Small intestine (tissue), 7 donors: ENCODE measurements around the gene ENTPD8. TPM values are rescaled to one million over a fixed set of nuclear protein-coding genes. Genes with fewer than 3 reads are reported as not detected.
A peak's percentile ranks its signal among the peaks of the same experiment; 100 is the strongest.

Experiments used
- DNase-seq, 2 donors: peaks; one replicate each; pipeline versions ENCODE4 v3.0.0 to v3.0.0-alpha.2; 2013
- FAIRE-seq: peaks from 2 replicates; lab custom pipeline; 2012; peaks lifted over from hg19 to GRCh38; lab: Jason Lieb, UNC
- H3K27ac ChIP-seq, 3 donors: one replicate each; pipeline ENCODE4 v1.5.1; 2013; ENCODE audit warnings: low read length in 2 of 3, mild to moderate bottlenecking in 2 of 3, control low read depth in 1 of 3, inconsistent platforms in 1 of 3, low read depth in 1 of 3, moderate library complexity in 1 of 3
- H3K27me3 ChIP-seq, 3 donors: one replicate each; pipeline ENCODE4 v1.6.1; 2013; ENCODE audit warnings: low read length in 3 of 3, inconsistent platforms in 1 of 3; ENCODE audit not compliant: control insufficient read depth in 3 of 3, insufficient read depth in 3 of 3
- H3K36me3 ChIP-seq, 3 donors: one replicate each; pipeline ENCODE4 v1.6.1; 2013; ENCODE audit warnings: low read length in 3 of 3, inconsistent platforms in 1 of 3, low read depth in 1 of 3, mild to moderate bottlenecking in 1 of 3, moderate library complexity in 1 of 3; ENCODE audit not compliant: control insufficient read depth in 3 of 3, insufficient read depth in 2 of 3
- H3K4me1 ChIP-seq, 3 donors: one replicate each; pipeline ENCODE4 v1.6.1; 2013; ENCODE audit warnings: low read length in 2 of 3, inconsistent platforms in 1 of 3, low read depth in 1 of 3, mild to moderate bottlenecking in 1 of 3, moderate library complexity in 1 of 3; ENCODE audit not compliant: control insufficient read depth in 3 of 3, insufficient read depth in 2 of 3
- H3K4me3 ChIP-seq, 3 donors: one replicate each; pipeline ENCODE4 v1.5.1; 2013; ENCODE audit warnings: low read length in 3 of 3, control low read depth in 1 of 3, inconsistent platforms in 1 of 3, low read depth in 1 of 3, mild to moderate bottlenecking in 1 of 3, moderate library complexity in 1 of 3
- H3K9me3 ChIP-seq, 2 donors: one replicate each; pipeline ENCODE4 v1.6.1; 2013; ENCODE audit warnings: low read depth in 1 of 2, low read length in 1 of 2; ENCODE audit not compliant: control insufficient read depth in 2 of 2, insufficient read depth in 1 of 2
- WGBS, 3 donors: extraction: QIAGEN DNeasy Blood & Tissue Kit; methylation state at CpG; one replicate each; pipeline ENCODE4 v1.1.7; 2013; 5-methylcytosine and 5-hydroxymethylcytosine counted together
- polyA plus RNA-seq, 4 donors: library from polyadenylated mRNA; stranded (reverse) in 3 of 4; unstranded in 1 of 4; fragments of 200-250 nt in 3 of 4; fragments of 120-200 nt in 1 of 4; gene quantifications; one replicate each; pipeline versions ENCODE4 v1.2.1 to v1.2.3, GENCODE V29; 2013
- donor health status: healthy with polysubstance abuse.
- donor health status: control.
- donor health status: control.
- donor health status: Bipolar disorder and iron deficiency.
- donor health status: healthy.

Gene ENTPD8
- polyA plus RNA-seq, 4 donors = 15.9 to 85.4 (median 40.8) TPM

GRCh38 chr9:137436761-137437600 lies 4.2 kb downstream of the ENTPD8 start:
- Histone ChIP-seq H3K36me3 (peaks cover 0 to 25% (median 0%) of the 10 kb centered on the region in 3 donors), H3K27ac (peak overlapping the region in 1 of 3 donors; percentile 47), H3K27me3 (no peaks in the 10 kb centered on the region), H3K4me1 (peaks cover 0 to 1% (median 0%) of the 10 kb centered on the region in 3 donors), H3K9me3 (no peaks in the 10 kb centered on the region), H3K4me3 (peak overlapping the region in 1 of 3 donors; percentile 20)
- DNase-seq (peak in 1 of 2 donors; percentile 63), FAIRE-seq (no peak)
- 20 to 70% (median 43%) methylated on average over 23 to 24 of the region's 24 CpGs for WGBS, 3 donors

- peak overlapping the region in 1 of 3 donors; percentile 47 for H3K27ac ChIP-seq
- peak overlapping the region in 1 of 3 donors; percentile 16 for H3K4me3 ChIP-seq
- H3K36me3 ChIP-seq = peaks cover 0 to 33% (median 0%) of the 10 kb centered on the region in 3 donors
- no peak for FAIRE-seq
- peak in 1 of 2 donors; percentile 83 for DNase-seq
- no peaks in the 10 kb centered on the region for H3K9me3 ChIP-seq
- H3K4me1 ChIP-seq = no peaks in the 10 kb centered on the region
- 14 to 63% (median 32%) methylated on average over 40 to 42 of the region's 42 CpGs for WGBS, 3 donors
- no peaks in the 10 kb centered on the region for H3K27me3 ChIP-seq
Measured at GRCh38 chr9:137435980-137436760, 5.0 kb downstream of the ENTPD8 start.

DNA sequence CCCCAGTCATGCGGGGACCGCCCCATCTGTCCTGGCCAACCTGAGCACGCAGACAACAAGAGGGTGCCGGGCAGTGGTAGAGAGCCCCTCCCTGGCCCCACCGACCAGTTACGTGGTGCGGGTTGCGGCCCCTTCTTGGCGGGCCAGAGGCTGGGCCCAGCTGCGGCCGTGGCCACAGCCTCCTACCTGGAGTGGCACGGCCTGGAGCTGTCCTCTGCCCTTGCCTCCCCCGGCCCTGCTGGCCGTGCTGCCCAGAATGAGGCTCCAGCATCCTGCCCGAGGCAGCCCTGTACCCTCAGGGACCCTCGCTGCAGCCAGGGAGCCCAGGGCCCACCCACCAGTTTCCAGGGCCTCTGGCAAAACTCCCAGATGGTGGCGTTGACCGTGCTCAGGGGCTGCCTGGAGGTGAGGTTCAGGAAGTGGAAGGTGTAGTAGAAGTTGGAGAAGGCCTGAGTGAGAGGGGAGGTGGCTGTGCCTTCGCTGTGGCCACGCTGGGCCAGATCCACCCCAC lies 5.7 kb downstream of the ENTPD8 start:
- H3K9me3 ChIP-seq = no peaks in the 10 kb centered on the region
- DNase-seq (no peak), FAIRE-seq (no peak)
- no peaks in the 10 kb centered on the region for H3K27me3 ChIP-seq
- WGBS, 3 donors = 49 to 79% (median 63%) methylated on average over 15 to 20 of the region's 20 CpGs
- H3K36me3 ChIP-seq = peaks cover 0 to 41% (median 0%) of the 10 kb centered on the region in 3 donors
- no peaks in the 10 kb centered on the region for H3K4me1 ChIP-seq
- H3K27ac ChIP-seq = no peak overlapping the region
- no peak overlapping the region for H3K4me3 ChIP-seq

- FAIRE-seq (no peak), DNase-seq (no peak)
- Histone ChIP-seq H3K4me3 (no peak overlapping the region), H3K36me3 (peaks cover 0 to 42% (median 0%) of the 10 kb centered on the region in 3 donors), H3K4me1 (no peaks in the 10 kb centered on the region), H3K27me3 (no peaks in the 10 kb centered on the region), H3K9me3 (no peaks in the 10 kb centered on the region), H3K27ac (no peak overlapping the region)
- 67 to 76% (median 74%) methylated on average over 38 to 43 of the region's 43 CpGs for WGBS, 3 donors
Measured at GRCh38 chr9:137434498-137435380, 6.4 kb downstream of the ENTPD8 start.

DNA sequence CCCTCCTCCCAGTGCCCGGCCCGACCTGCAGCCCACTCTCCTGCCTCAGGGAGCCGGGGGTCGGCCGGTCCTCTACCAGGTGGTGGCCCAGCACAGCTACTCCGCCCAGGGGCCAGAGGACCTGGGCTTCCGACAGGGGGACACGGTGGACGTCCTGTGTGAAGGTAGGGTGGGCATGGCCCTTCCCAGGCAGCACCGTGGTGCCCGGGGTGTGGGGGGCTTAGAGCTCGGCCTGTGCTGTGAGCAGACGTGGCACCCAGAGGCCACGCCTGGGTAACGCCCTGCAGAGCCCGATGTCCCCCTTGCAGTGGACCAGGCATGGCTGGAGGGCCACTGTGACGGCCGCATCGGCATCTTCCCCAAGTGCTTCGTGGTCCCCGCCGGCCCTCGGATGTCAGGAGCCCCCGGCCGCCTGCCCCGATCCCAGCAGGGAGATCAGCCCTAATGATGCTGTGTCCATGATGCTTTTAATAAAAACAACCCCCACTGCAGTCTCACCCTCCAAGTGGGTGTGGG lies 7.2 kb downstream of the ENTPD8 start:
- peaks cover 0 to 44% (median 0%) of the 10 kb centered on the region in 3 donors for H3K36me3 ChIP-seq
- no peak overlapping the region for H3K27ac ChIP-seq
- no peaks in the 10 kb centered on the region for H3K9me3 ChIP-seq
- H3K4me1 ChIP-seq = no peaks in the 10 kb centered on the region
- FAIRE-seq (no peak), DNase-seq (no peak)
- no peaks in the 10 kb centered on the region for H3K27me3 ChIP-seq
- no peak overlapping the region for H3K4me3 ChIP-seq
- 83 to 85% (median 84%) methylated on average over 22 to 26 of the region's 26 CpGs for WGBS, 3 donors

- Histone ChIP-seq H3K36me3 (peaks cover 0 to 46% (median 0%) of the 10 kb centered on the region in 3 donors), H3K27me3 (no peaks in the 10 kb centered on the region), H3K9me3 (no peaks in the 10 kb centered on the region), H3K4me3 (no peak overlapping the region), H3K4me1 (no peaks in the 10 kb centered on the region), H3K27ac (no peak overlapping the region)
- 69 to 84% (median 84%) methylated on average over 13 to 19 of the region's 19 CpGs for WGBS, 3 donors
- FAIRE-seq (no peak), DNase-seq (no peak)
Measured at GRCh38 chr9:137433349-137433915, 7.7 kb downstream of the ENTPD8 start.

GRCh38 chr9:137432687-137433348 lies 8.3 kb downstream of the ENTPD8 start:
- no peak for FAIRE-seq
- peaks cover 0 to 52% (median 0%) of the 10 kb centered on the region in 3 donors for H3K36me3 ChIP-seq
- H3K27ac ChIP-seq = no peak overlapping the region
- WGBS, 3 donors = 89 to 96% (median 94%) methylated on average over 17 to 20 of the region's 20 CpGs
- H3K4me3 ChIP-seq = no peak overlapping the region
- no peak for DNase-seq
- no peaks in the 10 kb centered on the region for H3K9me3 ChIP-seq
- no peaks in the 10 kb centered on the region for H3K27me3 ChIP-seq
- no peaks in the 10 kb centered on the region for H3K4me1 ChIP-seq
